ENCODE measurements around the gene KIF4A. TPM values are rescaled to one million over a fixed set of nuclear protein-coding genes. Genes with fewer than 3 reads are reported as not detected.

Gene KIF4A
- polyA plus RNA-seq, 1 donor (not counting 4 experiments of a cell fraction or from before 2014, with no cell fraction given), result 7.1 TPM

- no peaks in the 10 kb centered on the region for H3K4me1 ChIP-seq (ENCODE audit: control insufficient read depth, extremely low read depth, insufficient read depth, low read length)
- no peaks in the 10 kb centered on the region for H3K9me1 ChIP-seq (ENCODE audit: control insufficient read depth, extremely low read depth, insufficient read depth, low read length)
- H3K4me2 ChIP-seq (ENCODE audit: control insufficient read depth, extremely low read depth, insufficient read depth, low read depth, low read length), result no peak overlapping the region
- dilution Hi-C loops (cut with MboI; ENCODE audit: extremely low pct_ligation_motif_present, low sequenced_read_pairs), result no loop called here
- H2AFZ ChIP-seq (ENCODE audit: control insufficient read depth, low read length), result no peak overlapping the region
- TF ChIP-seq EZH2 (IDR thresholded peaks at IDR 0.05; ENCODE audit: low read length) (no peak), CTCF (optimal IDR thresholded peaks at IDR 0.05 in 1 of 3, IDR thresholded peaks at IDR 0.05 in 1 of 3, conservative IDR thresholded peaks at IDR 0.05 in 1 of 3; ENCODE audit: extremely low read depth in 1 of 3, insufficient read depth in 2 of 3, low read length in 3 of 3) (no peak)
- no peak overlapping the region for H3K27ac ChIP-seq (ENCODE audit: control insufficient read depth, insufficient read depth, low read length)
- H3K36me3 ChIP-seq (ENCODE audit: control insufficient read depth in 2 of 2, extremely low read depth in 1 of 2, insufficient read depth in 2 of 2, low read length in 2 of 2), result no peaks in the 10 kb centered on the region
- H3K9me3 ChIP-seq (ENCODE audit: control insufficient read depth, low read depth, low read length), result no peaks in the 10 kb centered on the region
- H3K79me2 ChIP-seq (ENCODE audit: control insufficient read depth, insufficient read depth, low read length), result no peaks in the 10 kb centered on the region
- H3K4me3 ChIP-seq (ENCODE audit: control insufficient read depth in 2 of 3, extremely low read depth in 1 of 3, insufficient read depth in 2 of 3, low read depth in 1 of 3, low read length in 3 of 3), result no peak overlapping the region
- DNase-seq (ENCODE audit: low read depth, low spot score) (no peak), FAIRE-seq (no peak)
- no peaks in the 10 kb centered on the region for H3K27me3 ChIP-seq (ENCODE audit: control insufficient read depth, extremely low read depth, insufficient read depth, low read length)
- H4K20me1 ChIP-seq (ENCODE audit: control insufficient read depth, extremely low read depth, insufficient read depth, low read length), result no peaks in the 10 kb centered on the region
- no peak overlapping the region for H3K9ac ChIP-seq (ENCODE audit: control insufficient read depth, extremely low read depth, insufficient read depth, low read length)
Measured at GRCh38 chrX:70354716-70355115, 64.8 kb downstream of the KIF4A start.

GRCh38 chrX:70359458-70359857 is 69.6 kb downstream of the KIF4A start:
- H3K4me1 ChIP-seq (ENCODE audit: control insufficient read depth, extremely low read depth, insufficient read depth, low read length), result no peaks in the 10 kb centered on the region
- dilution Hi-C loops (cut with MboI; ENCODE audit: extremely low pct_ligation_motif_present, low sequenced_read_pairs), result no loop called here
- no peak overlapping the region for H3K27ac ChIP-seq (ENCODE audit: control insufficient read depth, insufficient read depth, low read length)
- no peak overlapping the region for H2AFZ ChIP-seq (ENCODE audit: control insufficient read depth, low read length)
- TF ChIP-seq EZH2 (IDR thresholded peaks at IDR 0.05; ENCODE audit: low read length) (no peak), CTCF (optimal IDR thresholded peaks at IDR 0.05 in 1 of 3, IDR thresholded peaks at IDR 0.05 in 1 of 3, conservative IDR thresholded peaks at IDR 0.05 in 1 of 3; ENCODE audit: extremely low read depth in 1 of 3, insufficient read depth in 2 of 3, low read length in 3 of 3) (no peak)
- no peak overlapping the region for H3K9ac ChIP-seq (ENCODE audit: control insufficient read depth, extremely low read depth, insufficient read depth, low read length)
- no peaks in the 10 kb centered on the region for H3K27me3 ChIP-seq (ENCODE audit: control insufficient read depth, extremely low read depth, insufficient read depth, low read length)
- H4K20me1 ChIP-seq (ENCODE audit: control insufficient read depth, extremely low read depth, insufficient read depth, low read length), result no peaks in the 10 kb centered on the region
- H3K4me3 ChIP-seq (ENCODE audit: control insufficient read depth in 2 of 3, extremely low read depth in 1 of 3, insufficient read depth in 2 of 3, low read depth in 1 of 3, low read length in 3 of 3), result no peak overlapping the region
- FAIRE-seq (no peak), DNase-seq (ENCODE audit: low read depth, low spot score) (no peak)
- no peaks in the 10 kb centered on the region for H3K9me3 ChIP-seq (ENCODE audit: control insufficient read depth, low read depth, low read length)
- H3K36me3 ChIP-seq (ENCODE audit: control insufficient read depth in 2 of 2, extremely low read depth in 1 of 2, insufficient read depth in 2 of 2, low read length in 2 of 2), result no peaks in the 10 kb centered on the region
- H3K4me2 ChIP-seq (ENCODE audit: control insufficient read depth, extremely low read depth, insufficient read depth, low read depth, low read length), result no peak overlapping the region
- no peaks in the 10 kb centered on the region for H3K9me1 ChIP-seq (ENCODE audit: control insufficient read depth, extremely low read depth, insufficient read depth, low read length)
- no peaks in the 10 kb centered on the region for H3K79me2 ChIP-seq (ENCODE audit: control insufficient read depth, insufficient read depth, low read length)
